SKM-1 treated with dmso at 0.1 percent for 144 hours (cell line): Measurements from ENCODE around the gene CRACDL.

Experiments used
- DNase-seq: peaks from one replicate; lab custom pipeline; 2025; ENCODE audit not compliant: unreplicated experiment; lab: John Stamatoyannopoulos, UW

CRACDL gene

DNA sequence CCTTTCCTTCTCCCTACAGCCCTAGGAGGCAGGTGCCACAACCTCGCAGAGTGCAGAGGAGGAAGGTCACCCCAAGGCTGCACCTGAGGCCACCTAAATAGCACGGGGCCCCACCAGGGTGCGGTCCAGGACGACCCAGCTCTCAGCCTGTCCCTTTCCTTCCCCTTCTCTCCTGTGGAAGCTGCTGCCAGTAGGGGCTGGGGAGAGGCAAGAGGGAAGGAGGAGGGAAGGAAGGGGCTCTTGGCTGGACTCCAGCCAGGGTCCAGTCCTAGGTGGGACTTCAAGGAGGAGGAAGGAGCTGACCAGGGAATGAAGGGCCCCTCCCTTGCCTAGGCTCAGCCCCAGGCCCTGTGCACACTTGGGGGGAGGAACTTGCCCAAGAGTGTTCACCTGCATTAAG is 11.1 kb downstream of the CRACDL start:
- DNase-seq = no peak

DNA sequence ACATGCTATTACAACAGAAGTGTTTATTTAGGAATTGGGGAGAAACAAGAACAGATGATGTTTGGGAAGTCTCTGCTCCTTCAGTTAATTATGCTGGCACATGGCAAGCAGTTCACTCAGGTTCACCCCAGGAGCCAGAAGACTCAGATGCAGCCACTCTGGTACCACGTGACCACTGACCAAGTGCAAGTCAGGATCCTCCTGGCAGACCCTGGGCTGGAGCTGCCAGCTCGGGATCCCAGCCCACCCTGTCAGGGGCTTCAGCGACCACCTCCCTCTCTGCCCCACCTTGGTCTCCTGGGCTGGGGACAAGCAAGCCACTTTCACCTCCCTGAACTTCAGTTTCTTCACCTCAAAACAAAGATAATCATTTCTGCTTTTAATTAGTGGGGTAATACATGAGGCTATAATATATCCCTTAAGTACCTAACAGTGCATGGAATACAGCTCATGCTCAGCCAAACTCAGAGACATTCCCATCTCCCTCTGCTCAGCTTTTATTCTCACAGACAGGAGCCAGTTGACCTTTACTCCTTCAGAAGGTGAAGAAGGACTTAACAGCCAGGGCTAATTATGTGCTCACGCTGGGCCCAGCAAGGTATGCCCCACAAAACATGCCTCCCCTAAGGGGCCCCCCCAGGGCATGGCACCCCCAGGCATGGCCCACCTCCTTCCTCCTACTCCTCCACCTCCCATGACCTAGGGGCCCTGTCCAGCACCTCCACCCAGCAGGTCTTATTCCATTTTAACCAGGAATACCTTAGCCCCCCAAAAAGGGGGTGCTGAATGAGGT is 11.8 kb downstream of the CRACDL start:
- DNase-seq = no peak

DNA sequence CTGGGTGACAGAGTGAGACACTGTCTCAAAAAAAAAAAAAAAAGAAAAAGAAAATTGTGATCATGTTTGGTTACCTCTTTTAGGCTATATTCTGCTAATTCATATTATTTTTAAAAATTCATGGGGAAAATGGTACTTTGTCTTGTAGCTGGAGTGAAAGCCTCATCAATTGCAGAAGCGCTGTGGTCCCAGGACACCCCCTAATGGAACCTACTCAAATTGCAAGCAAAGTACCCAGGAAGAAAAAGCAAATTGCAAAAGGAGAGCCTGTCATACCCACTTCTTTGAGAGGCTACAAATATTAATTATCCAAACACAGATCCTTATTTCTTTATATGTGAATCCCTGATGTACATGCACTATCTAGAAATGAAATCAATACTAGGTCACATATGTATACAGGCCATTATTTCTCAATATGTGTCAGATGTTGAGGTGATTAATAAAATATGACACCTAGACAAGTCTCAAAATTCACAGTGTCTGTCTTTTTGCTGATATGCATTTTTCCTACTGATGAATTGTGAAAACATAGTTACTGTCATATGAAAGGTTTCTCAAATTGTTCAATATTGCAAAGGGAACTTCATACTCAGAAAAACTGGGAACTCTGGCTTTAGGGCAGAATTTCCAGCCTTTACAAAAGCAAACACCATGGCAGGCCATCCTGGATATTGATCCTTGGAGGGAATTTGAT is 12.6 kb downstream of the CRACDL start:
- DNase-seq = no peak

DNA sequence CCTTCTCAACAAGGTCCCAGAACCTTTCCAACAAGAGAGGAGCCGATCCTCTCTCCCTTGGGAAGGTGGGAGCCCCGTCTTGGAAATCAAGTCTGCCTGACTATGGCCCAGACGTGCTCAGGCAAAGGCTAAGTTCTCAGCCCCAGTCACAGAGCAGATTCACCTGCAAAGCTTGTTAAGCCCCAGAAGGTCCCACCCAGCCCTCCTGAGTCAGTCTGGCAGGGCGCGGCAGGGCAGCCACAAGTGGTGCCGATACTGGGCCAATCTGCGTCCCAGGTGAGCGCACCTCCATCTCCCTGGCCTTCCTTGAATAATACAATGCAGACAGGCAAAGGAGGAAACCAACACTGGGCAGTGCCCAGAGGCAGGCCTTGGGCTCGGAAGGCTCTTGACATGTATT is 15.0 kb downstream of the CRACDL start:
- no peak for DNase-seq

DNA sequence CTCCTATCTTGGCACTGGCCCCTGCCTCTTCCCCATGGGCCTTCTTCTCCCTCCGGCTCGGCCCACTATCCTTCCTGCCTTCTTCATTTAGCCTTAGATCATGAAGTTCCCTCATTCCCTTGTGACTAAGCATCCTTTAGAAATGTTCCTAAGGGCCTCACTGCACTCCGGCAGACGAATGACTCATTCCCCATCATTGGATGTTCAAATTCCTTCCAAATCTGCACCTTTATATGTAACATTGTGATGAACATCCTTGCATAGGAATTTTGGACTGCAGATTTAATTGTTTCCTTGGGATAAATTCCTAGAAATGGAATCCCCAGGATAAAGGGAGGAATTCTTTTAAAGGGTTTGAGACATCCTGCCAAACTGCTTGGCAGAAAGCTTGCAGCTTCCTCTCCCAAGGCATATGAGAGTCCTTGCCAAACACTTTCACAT is 19.0 kb downstream of the CRACDL start:
- no peak for DNase-seq

DNA sequence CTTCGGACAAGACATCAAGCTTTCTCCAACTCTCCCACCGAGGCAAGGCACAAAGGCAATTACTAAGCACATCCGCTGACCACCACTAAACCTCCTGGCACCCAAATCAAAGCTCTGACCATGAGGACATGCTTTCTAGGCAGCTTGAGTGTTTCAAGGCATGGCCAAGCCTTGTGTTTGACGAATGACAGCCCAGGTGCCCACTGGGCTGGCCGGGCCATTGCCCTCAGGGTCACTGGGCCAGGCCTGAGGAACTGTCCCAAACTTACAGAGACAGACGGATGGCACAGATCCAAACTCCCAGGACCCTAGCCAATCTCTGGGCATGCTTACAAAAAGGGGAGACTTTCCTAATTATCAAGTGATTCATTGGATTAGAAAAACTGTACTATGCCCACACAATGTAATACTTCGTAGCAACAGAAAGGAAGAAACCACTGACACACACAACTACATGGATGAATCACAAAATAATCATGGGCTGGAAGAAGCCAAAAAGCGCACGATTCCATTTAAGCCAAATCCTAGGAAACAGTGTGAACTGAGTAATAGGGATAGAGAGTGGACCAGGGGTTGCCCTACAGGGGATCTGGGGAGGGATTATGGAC is 20.2 kb downstream of the CRACDL start:
- DNase-seq = no peak

DNA sequence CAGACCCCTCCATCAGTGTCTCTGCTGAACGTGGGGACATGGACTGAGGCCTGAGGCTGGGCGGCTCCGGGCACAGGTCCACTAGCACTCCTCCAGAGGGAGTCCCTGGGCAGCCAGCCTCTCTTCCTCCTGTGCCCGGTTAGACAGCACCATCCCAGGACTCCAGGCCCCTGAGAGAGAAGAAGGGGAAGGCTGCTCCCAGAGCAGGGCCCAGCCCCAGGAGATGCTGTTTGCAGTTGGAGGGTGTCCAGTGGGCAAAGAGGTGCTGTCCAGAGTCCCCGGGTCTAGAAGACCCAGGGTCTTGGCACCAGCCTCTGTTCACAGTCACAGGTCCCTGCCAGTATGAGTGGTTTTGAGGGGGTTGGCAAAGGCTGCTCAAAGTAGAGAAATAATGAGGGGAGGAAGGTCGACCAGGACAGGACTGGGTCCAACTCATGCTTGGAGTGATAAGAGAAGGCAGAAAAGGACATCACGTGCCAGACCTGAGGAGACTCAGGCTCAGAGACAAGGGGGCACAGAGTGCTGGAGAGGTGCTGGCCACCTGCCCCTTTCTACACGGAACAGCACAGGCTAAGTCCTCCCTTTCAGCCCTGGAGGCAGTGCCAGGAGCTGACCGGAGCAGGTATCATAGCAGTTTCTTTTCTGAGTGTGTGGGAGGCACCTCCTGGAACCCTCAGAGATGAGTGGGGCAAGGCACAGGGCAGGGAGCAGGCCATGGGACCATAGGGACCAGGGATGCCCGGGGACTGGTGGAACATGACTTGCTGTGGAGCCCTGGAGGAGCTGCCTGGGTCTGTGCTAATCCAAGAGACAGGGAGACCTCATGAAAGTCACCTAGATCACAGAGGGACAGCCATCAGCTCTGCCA is 21.1 kb downstream of the CRACDL start:
- no peak for DNase-seq

DNA sequence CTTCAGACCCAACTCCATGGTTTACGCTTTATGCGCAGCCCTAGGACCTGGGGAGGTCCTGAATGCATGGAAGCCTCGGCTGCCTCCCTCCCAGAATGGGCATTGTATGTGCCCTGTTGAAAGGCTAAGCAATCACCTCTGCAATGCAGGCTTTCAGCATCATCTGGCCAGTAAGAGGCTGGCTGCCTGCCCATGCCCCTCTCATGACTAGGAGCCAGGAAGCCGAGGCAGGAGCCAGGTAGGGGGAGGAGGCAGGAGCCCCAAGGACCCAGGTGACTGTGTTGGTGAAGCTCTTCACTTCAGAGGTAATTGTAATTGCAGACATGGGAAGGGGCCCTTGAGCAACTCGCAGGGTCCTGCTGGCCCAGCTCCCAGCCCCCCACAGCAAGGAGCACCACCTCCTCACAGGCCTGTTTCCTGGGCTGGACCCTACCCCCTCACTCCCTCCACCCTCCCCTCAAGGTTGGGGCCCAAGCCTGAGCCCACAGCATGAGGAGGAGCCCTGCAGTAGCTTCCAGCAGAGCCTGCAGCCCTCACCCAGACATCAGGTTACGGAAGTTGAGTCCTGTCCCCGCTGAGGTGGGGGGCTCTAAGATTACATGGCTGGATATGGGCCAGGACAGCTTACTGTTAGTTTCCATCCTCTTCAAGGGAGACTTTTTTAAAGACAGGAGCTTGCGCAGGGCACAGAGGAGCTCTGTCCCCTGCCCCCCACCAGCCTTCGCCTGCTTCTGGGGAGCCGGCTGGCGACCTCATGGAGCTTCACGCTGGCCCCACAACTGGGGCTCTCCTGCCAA is 21.9 kb downstream of the CRACDL start:
- DNase-seq = no peak

DNA sequence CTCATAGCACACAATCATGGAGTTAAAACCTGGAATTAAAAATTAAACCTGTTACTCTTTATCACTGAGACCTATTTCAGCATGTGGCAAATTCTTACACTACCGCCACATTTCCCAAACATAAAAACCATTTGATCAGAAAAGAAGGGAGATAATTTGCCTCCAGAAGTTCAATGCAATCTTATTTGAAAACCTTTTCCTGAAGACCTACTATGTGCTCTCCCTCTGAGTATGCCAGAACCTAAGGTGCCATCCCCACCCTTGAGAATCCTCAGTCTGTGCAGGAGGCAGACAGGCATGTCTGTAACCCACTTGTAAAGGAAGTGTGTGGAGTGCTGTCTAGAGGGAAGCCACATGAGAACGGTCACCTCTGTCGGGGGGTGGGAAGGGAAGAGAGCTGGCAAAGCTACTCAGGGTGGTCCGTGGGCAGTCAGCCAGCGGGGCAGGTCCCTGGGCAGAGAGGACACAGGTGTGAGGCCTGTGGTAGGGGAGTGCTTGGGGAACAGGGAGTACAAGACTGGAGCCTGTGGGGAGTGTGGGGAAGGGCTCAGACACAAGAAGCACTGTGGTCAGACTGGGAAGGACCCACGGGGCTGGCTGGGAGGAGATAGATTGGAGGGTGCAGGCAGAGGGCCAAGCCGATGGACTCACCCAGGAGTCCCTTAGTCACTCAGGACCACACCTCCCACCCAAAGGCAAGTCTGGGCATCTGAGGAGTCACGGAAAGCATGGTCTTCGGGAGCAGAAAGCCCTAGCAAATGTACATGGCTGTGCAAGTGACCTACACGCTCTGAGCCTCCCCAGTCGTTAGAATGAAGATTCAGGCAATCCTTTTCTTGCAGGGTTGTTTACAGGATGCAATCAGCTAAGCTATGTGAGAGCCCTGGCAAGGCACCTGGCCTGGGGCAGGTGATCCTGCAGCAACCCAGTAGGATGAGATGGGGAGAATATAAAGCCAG is 22.8 kb downstream of the CRACDL start:
- no peak for DNase-seq

DNA sequence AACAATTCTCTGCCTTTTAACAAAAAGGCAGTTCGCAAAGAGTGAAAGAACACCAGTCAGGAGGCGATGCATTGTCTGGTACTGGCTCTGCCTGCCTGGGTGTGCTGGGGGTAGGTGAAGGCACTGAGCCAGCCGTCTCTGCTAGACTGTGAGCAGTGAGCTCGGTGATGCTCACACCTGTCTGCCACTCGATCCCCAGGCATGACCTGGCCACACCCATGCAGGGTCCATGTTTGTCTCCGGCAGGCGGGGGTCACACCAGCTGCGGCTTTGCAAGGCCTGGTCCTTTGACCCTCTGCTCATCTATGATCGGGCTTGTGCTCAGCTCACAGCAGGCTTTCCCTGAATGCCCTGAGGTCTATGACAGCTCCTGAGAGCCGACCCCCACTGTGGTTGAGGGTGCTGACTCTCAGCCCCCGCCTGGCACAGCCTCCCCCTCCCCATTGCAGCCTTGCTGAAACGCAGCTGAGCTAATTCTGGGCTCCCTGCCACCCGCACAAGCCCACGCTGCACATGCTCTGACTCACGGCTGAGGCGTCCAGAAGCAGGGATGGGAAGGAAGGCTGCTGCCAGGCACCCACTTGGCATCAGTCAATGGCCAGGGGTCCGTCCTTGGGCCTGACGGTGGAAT is 23.7 kb downstream of the CRACDL start:
- no peak for DNase-seq

DNA sequence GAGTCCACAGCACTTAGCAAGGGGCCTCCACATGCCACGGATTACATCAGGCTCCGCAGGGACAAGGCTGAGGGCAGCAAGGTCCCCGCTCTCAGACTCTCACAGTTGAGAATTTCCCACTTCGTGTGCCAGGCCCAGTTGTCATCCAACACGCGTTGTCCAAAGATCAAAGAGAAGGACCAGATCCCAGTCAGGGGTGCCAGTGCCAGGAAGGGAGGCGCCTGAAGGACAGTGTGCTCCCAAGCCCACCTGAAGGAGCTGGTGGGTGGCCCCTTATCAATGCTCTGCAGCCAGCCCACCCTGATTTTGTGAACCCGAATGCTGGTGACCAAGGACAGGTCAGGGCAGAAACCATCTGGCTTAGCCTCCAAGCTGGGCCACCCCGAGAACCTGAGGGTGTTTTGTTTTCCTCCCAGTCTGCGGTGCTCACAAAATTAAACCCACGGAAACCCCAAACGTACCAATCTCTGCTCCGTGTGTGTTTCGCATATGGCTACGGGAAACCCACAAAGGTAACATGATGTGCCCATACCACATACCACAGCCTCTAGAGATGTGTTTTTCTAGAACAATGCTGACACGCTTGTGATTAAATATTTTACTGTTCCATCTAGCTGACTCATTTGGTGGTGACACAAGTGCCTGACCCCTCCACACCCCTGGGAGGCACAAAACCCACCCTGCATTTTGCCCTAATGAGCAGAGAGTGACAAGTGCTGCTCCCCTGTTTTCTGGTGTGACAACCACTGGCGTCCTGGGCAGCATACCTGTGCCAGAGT is 24.5 kb downstream of the CRACDL start:
- no peak for DNase-seq

DNA sequence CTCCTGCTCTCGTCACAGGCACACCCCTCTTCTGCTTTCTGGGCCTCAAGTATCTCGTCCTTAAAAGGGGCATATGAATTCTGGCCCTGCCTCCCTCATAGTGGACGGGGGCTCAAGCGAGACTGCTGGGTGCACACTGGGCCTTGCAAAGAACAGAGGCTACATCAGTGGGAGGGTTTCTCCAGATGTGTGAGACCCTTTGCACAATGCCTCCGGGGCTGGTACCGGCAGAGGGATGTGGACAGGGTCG is 25.0 kb downstream of the CRACDL start:
- DNase-seq = no peak

DNA sequence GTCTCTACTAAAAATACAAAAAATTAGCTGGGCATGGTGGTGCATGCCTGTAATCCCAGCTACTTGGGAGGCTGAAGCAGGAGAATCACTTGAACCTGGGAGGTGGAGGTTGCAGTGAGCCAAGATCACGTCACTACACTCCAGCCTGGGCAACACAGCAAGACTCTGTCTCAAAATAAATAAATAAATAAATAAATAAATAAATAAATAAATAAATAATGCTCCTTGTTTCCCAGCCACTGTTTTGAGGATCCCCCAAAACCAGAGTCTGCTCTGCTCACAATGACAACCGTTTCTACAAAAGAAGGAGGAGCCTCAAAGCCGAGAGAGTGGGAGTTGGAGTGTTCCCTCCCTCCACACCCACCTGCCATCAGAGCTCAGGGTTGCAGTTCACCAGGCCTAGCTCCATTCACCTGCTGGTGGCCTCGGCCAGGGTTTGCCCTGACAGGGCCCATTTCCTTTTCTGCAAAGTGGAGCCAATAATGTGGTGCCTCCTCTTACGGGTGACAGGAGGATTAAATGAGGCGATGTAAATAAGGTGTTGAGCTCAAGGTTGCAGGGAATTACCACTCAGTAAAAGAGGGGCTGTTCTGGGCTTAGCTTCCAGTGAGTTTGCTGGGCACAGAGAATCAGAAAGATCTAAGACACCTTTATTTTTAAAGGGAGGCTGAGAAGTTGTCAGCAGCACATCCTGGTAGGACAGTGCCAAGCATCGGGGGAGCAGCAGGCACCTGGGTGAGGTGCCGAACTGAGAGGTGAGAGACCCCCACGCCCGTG is 25.5 kb downstream of the CRACDL start:
- no peak for DNase-seq

DNA sequence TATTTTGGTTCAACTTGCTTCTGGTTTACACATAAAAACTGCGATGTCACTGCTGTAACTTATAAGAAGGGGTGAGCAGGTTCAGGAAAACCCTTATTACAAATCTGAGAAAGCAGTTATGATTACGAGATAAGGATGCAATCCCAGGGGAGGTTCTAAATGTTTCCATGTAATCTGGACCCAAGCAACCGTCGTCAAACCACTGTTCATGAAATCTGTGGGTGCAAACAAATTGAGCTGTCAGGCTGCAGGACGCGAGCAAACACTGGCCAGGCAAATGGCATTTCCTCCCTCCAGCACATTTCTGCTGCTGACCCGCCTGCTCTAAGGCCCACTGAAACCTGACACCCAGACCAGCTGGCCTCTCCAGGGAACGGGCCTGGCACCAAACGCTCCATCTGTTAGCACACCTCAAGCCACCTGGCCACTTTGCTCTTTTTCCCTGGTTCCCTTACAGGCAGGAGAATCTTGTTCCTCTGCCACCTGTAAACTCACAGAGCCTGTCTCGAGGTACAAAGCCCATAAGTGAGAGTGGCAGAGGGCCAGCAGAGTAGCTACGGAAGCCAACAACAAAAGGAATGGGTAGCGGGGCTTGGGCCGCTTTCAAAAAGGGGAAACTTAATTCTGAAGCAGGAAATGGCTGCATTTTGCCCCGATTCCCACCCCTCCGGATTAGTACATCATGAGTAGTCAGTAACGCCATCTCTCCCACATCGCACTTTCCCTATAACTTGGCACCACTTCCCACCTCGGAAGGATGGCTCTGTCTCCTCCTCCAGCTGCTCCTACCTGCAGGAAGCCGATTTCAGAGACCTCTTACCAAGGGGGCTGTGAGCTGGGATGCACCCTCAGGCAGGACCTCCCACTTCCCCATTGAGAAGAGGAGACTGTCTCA is 26.5 kb downstream of the CRACDL start:
- DNase-seq = peak; percentile 25

DNA sequence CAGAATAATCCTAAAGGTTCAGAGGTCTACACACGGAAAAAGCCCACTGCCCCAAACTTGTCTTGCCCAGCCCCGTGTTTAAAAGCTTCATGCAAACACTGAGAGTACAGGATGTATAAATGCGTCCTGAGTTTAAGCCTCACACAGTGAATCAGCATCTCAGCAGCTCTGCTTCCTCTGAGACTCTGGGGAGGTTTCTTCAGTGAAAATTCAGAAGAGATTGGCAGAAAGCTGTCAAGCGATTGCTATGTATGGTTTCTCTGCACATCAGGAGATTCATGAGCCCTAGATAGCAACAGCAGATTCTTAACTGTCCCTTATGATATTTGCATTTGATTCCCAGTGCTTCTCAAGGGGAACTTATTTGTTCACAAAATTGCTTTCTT is 27.1 kb downstream of the CRACDL start:
- no peak for DNase-seq
